T-helper 2 cell treated with Interferon-gamma antibody and Interleukin-4, amounts not matched to agents 5 μg/mL and 100 μg/mL, for 36 hours (primary cell): ENCODE results near the gene CRISPLD2.

Experiments
- DNase-seq: peaks from one replicate; pipeline ENCODE4 v3.0.0; 2021; ENCODE audit warnings: low spot score
- H3K27ac Mint-ChIP-seq: one replicate; pipeline ENCODE4 v1.8.0; 2021; ENCODE audit warnings: mild to moderate bottlenecking, mixed read lengths
- H3K27me3 Mint-ChIP-seq: one replicate; pipeline ENCODE4 v1.8.0; 2021; ENCODE audit warnings: low read depth, mixed read lengths
- H3K36me3 Mint-ChIP-seq: one replicate; pipeline ENCODE4 v1.8.0; 2021; ENCODE audit warnings: low read depth, mixed read lengths
- H3K4me1 Mint-ChIP-seq: one replicate; pipeline ENCODE4 v1.8.0; 2021; ENCODE audit warnings: low read depth, mixed read lengths
- H3K4me3 Mint-ChIP-seq: one replicate; pipeline ENCODE4 v1.8.0; 2022; ENCODE audit warnings: mild to moderate bottlenecking, moderate library complexity, mixed read lengths
- H3K9me3 Mint-ChIP-seq: one replicate; pipeline ENCODE4 v1.8.0; 2021; ENCODE audit warnings: mixed read lengths

Gene CRISPLD2

GRCh38 chr16:84911486-84912216 is 91.9 kb downstream of the CRISPLD2 start:
- no peak overlapping the region for H3K4me3 Mint-ChIP-seq
- no peak for DNase-seq
- H3K36me3 Mint-ChIP-seq, result no peaks in the 10 kb centered on the region
- no peaks in the 10 kb centered on the region for H3K9me3 Mint-ChIP-seq
- H3K27me3 Mint-ChIP-seq, result peaks cover 18% of the 10 kb centered on the region
- H3K27ac Mint-ChIP-seq, result no peak overlapping the region
- no peaks in the 10 kb centered on the region for H3K4me1 Mint-ChIP-seq

GRCh38 chr16:84913315-84913714 is 93.5 kb downstream of the CRISPLD2 start:
- H3K4me1 Mint-ChIP-seq, result no peaks in the 10 kb centered on the region
- H3K4me3 Mint-ChIP-seq, result no peak overlapping the region
- H3K27ac Mint-ChIP-seq, result no peak overlapping the region
- no peaks in the 10 kb centered on the region for H3K36me3 Mint-ChIP-seq
- H3K27me3 Mint-ChIP-seq, result peaks cover 23% of the 10 kb centered on the region
- H3K9me3 Mint-ChIP-seq, result no peaks in the 10 kb centered on the region
- no peak for DNase-seq

GRCh38 chr16:84914273-84914672 is 94.5 kb downstream of the CRISPLD2 start:
- DNase-seq, result no peak
- no peaks in the 10 kb centered on the region for H3K4me1 Mint-ChIP-seq
- peaks cover 29% of the 10 kb centered on the region for H3K27me3 Mint-ChIP-seq
- H3K4me3 Mint-ChIP-seq, result no peak overlapping the region
- no peaks in the 10 kb centered on the region for H3K9me3 Mint-ChIP-seq
- H3K36me3 Mint-ChIP-seq, result no peaks in the 10 kb centered on the region
- no peak overlapping the region for H3K27ac Mint-ChIP-seq

- DNase-seq, result no peak
- Mint-ChIP-seq H3K27me3 (peaks cover 34% of the 10 kb centered on the region), H3K4me3 (no peak overlapping the region), H3K36me3 (no peaks in the 10 kb centered on the region), H3K4me1 (no peaks in the 10 kb centered on the region), H3K9me3 (no peaks in the 10 kb centered on the region), H3K27ac (no peak overlapping the region)
These were observed 96.4 kb downstream of the CRISPLD2 start for GRCh38 chr16:84916178-84916577.

GRCh38 chr16:84916850-84917249 is 97.1 kb downstream of the CRISPLD2 start:
- Mint-ChIP-seq H3K4me3 (no peak overlapping the region), H3K9me3 (no peaks in the 10 kb centered on the region), H3K4me1 (no peaks in the 10 kb centered on the region), H3K36me3 (no peaks in the 10 kb centered on the region), H3K27me3 (peaks cover 34% of the 10 kb centered on the region), H3K27ac (no peak overlapping the region)
- no peak for DNase-seq

GRCh38 chr16:84917492-84917891 is 97.7 kb downstream of the CRISPLD2 start:
- Mint-ChIP-seq H3K27ac (no peak overlapping the region), H3K27me3 (peaks cover 34% of the 10 kb centered on the region), H3K4me1 (no peaks in the 10 kb centered on the region), H3K4me3 (no peak overlapping the region), H3K9me3 (no peaks in the 10 kb centered on the region), H3K36me3 (no peaks in the 10 kb centered on the region)
- DNase-seq, result no peak

- Mint-ChIP-seq H3K4me1 (no peaks in the 10 kb centered on the region), H3K36me3 (no peaks in the 10 kb centered on the region), H3K4me3 (no peak overlapping the region), H3K27me3 (peaks cover 33% of the 10 kb centered on the region), H3K9me3 (no peaks in the 10 kb centered on the region), H3K27ac (no peak overlapping the region)
- DNase-seq, result no peak
These were observed 98.5 kb downstream of the CRISPLD2 start for GRCh38 chr16:84918006-84918909.

GRCh38 chr16:84919269-84919668 is 99.5 kb downstream of the CRISPLD2 start:
- Mint-ChIP-seq H3K4me3 (no peak overlapping the region), H3K27ac (no peak overlapping the region), H3K27me3 (peaks cover 27% of the 10 kb centered on the region), H3K9me3 (no peaks in the 10 kb centered on the region), H3K4me1 (no peaks in the 10 kb centered on the region), H3K36me3 (no peaks in the 10 kb centered on the region)
- no peak for DNase-seq

- H3K27me3 Mint-ChIP-seq, result peaks cover 25% of the 10 kb centered on the region
- no peaks in the 10 kb centered on the region for H3K4me1 Mint-ChIP-seq
- H3K4me3 Mint-ChIP-seq, result no peak overlapping the region
- no peaks in the 10 kb centered on the region for H3K9me3 Mint-ChIP-seq
- H3K27ac Mint-ChIP-seq, result no peak overlapping the region
- no peaks in the 10 kb centered on the region for H3K36me3 Mint-ChIP-seq
- DNase-seq, result no peak
These were observed 99.9 kb downstream of the CRISPLD2 start for GRCh38 chr16:84919708-84920107.

- no peak overlapping the region for H3K27ac Mint-ChIP-seq
- no peak overlapping the region for H3K4me3 Mint-ChIP-seq
- H3K9me3 Mint-ChIP-seq, result no peaks in the 10 kb centered on the region
- no peak for DNase-seq
- H3K36me3 Mint-ChIP-seq, result no peaks in the 10 kb centered on the region
- H3K27me3 Mint-ChIP-seq, result peaks cover 25% of the 10 kb centered on the region
- no peaks in the 10 kb centered on the region for H3K4me1 Mint-ChIP-seq
These were observed 100.5 kb downstream of the CRISPLD2 start for GRCh38 chr16:84920333-84920732.

GRCh38 chr16:84922351-84923120 is 102.8 kb downstream of the CRISPLD2 start:
- H3K36me3 Mint-ChIP-seq, result no peaks in the 10 kb centered on the region
- no peak overlapping the region for H3K4me3 Mint-ChIP-seq
- H3K27ac Mint-ChIP-seq, result no peak overlapping the region
- H3K27me3 Mint-ChIP-seq, result peaks cover 14% of the 10 kb centered on the region
- H3K9me3 Mint-ChIP-seq, result no peaks in the 10 kb centered on the region
- DNase-seq, result no peak
- no peaks in the 10 kb centered on the region for H3K4me1 Mint-ChIP-seq

- DNase-seq, result no peak
- no peaks in the 10 kb centered on the region for H3K36me3 Mint-ChIP-seq
These were observed 104.7 kb downstream of the CRISPLD2 start for GRCh38 chr16:84924331-84925091.

GRCh38 chr16:84925092-84925772 is 105.4 kb downstream of the CRISPLD2 start:
- DNase-seq, result peak; percentile 40
- Mint-ChIP-seq H3K36me3 (no peaks in the 10 kb centered on the region), H3K4me3 (no peak overlapping the region), H3K9me3 (no peaks in the 10 kb centered on the region), H3K27ac (no peak overlapping the region), H3K27me3 (peaks cover 2% of the 10 kb centered on the region), H3K4me1 (no peaks in the 10 kb centered on the region)

More at GRCh38 chr16:84924331-84925091, 104.7 kb downstream of the CRISPLD2 start:
- Mint-ChIP-seq H3K27me3 (peaks cover 4% of the 10 kb centered on the region), H3K9me3 (no peaks in the 10 kb centered on the region), H3K4me3 (no peak overlapping the region), H3K4me1 (no peaks in the 10 kb centered on the region), H3K27ac (no peak overlapping the region)
